ENCODE measurements around the gene NEMF. TPM values are rescaled to one million over a fixed set of nuclear protein-coding genes. Genes with fewer than 3 reads are reported as not detected.
"Not testable (repeated sequence)": the region's sequence is repeated elsewhere in the genome, so short reads cannot be mapped to it uniquely, and the experiment has no call there.

NEMF gene
- total RNA-seq, 6 experiments from 2014 or later: 15.3 to 29.9 (median 23.4) TPM

- intact Hi-C loops (cut with DNase I): no loop called here
- Histone ChIP-seq H3K9me3 (no peaks in the 10 kb centered on the region), H3K4me3 (no peak overlapping the region), H3K27me3 (no peaks in the 10 kb centered on the region), H3K36me3 (peaks cover 0 to 40% (median 5%) of the 10 kb centered on the region in 4 donors), H3K27ac (no peak overlapping the region), H3K4me1 (peaks cover 0 to 19% (median 3%) of the 10 kb centered on the region in 4 donors)
- WGBS (ENCODE audit: insufficient coverage, low coverage, low lambda C conversion rate, missing lambda C conversion rate): 70% methylated on average over 1 of the region's 1 CpG
- DNase-seq (no peak), ATAC-seq (no peak)
- no peak for TF ChIP-seq POLR2A (IDR thresholded peaks at IDR 0.05)
- no peak for TF ChIP-seq CTCF (IDR thresholded peaks at IDR 0.05)
These were observed 3.3 kb downstream of the NEMF start for GRCh38 chr14:49849213-49849847.

GRCh38 chr14:49828640-49829039 is 23.9 kb downstream of the NEMF start:
- ATAC-seq (no peak), DNase-seq (no peak)
- Histone ChIP-seq H3K27ac (no peak overlapping the region), H3K4me1 (no peaks in the 10 kb centered on the region), H3K9me3 (no peaks in the 10 kb centered on the region), H3K4me3 (no peak overlapping the region), H3K27me3 (no peaks in the 10 kb centered on the region), H3K36me3 (peaks cover 0 to 86% (median 39%) of the 10 kb centered on the region in 4 donors)
- intact Hi-C loops (cut with DNase I): no loop called here
- TF ChIP-seq POLR2A (IDR thresholded peaks at IDR 0.05) (no peak), CTCF (IDR thresholded peaks at IDR 0.05) (no peak)
- WGBS (ENCODE audit: insufficient coverage, low coverage, low lambda C conversion rate, missing lambda C conversion rate): 87% methylated on average over 2 of the region's 2 CpGs

GRCh38 chr14:49820176-49820575 is 32.4 kb downstream of the NEMF start:
- Histone ChIP-seq H3K4me3 (no peak overlapping the region), H3K9me3 (peaks cover 0 to 7% (median 0%) of the 10 kb centered on the region in 4 donors), H3K4me1 (peaks cover 0 to 4% (median 0%) of the 10 kb centered on the region in 4 donors), H3K27ac (no peak overlapping the region), H3K36me3 (peaks cover 7 to 48% (median 32%) of the 10 kb centered on the region in 4 donors), H3K27me3 (no peaks in the 10 kb centered on the region)
- 94% methylated on average over 11 of the region's 12 CpGs for WGBS (ENCODE audit: insufficient coverage, low coverage, low lambda C conversion rate, missing lambda C conversion rate)
- ATAC-seq (no peak), DNase-seq (no peak)
- intact Hi-C loops (cut with DNase I): no loop called here
- TF ChIP-seq CTCF (IDR thresholded peaks at IDR 0.05) (no peak), POLR2A (IDR thresholded peaks at IDR 0.05) (no peak)

- H3K36me3 ChIP-seq: peaks cover 7 to 35% (median 27%) of the 10 kb centered on the region in 4 donors
- ATAC-seq (no peak), DNase-seq (no peak)
- intact Hi-C loops (cut with DNase I): no loop called here
- no peak overlapping the region for H3K4me3 ChIP-seq
- WGBS (ENCODE audit: insufficient coverage, low coverage, low lambda C conversion rate, missing lambda C conversion rate): 100% methylated on average over 2 of the region's 3 CpGs
- no peak overlapping the region for H3K27ac ChIP-seq
- TF ChIP-seq CTCF (IDR thresholded peaks at IDR 0.05): no peak
- H3K9me3 ChIP-seq: peaks cover 0 to 7% (median 0%) of the 10 kb centered on the region in 4 donors
- peaks cover 0 to 4% (median 0%) of the 10 kb centered on the region in 4 donors for H3K4me1 ChIP-seq
- no peaks in the 10 kb centered on the region for H3K27me3 ChIP-seq
These were observed 35.7 kb downstream of the NEMF start for GRCh38 chr14:49816844-49817243.

- DNase-seq; intact Hi-C loops (cut with DNase I); H3K4me3 ChIP-seq; H3K27me3 ChIP-seq; H3K9me3 ChIP-seq; H3K4me1 ChIP-seq; ATAC-seq; H3K27ac ChIP-seq: not testable (repeated sequence)
- H3K36me3 ChIP-seq: peaks cover 7 to 35% (median 27%) of the 10 kb centered on the region in 4 donors
- WGBS (ENCODE audit: insufficient coverage, low coverage, low lambda C conversion rate, missing lambda C conversion rate): 80% methylated on average over 2 of the region's 2 CpGs
These were observed 36.5 kb downstream of the NEMF start for GRCh38 chr14:49816118-49816517.

Measured in right lobe of liver (tissue), 6 donors.